ENCODE measurements around the gene NAXE.
"Not testable (repeated sequence)": the region's sequence is repeated elsewhere in the genome, so short reads cannot be mapped to it uniquely, and the experiment has no call there.

The NAXE gene

DNA sequence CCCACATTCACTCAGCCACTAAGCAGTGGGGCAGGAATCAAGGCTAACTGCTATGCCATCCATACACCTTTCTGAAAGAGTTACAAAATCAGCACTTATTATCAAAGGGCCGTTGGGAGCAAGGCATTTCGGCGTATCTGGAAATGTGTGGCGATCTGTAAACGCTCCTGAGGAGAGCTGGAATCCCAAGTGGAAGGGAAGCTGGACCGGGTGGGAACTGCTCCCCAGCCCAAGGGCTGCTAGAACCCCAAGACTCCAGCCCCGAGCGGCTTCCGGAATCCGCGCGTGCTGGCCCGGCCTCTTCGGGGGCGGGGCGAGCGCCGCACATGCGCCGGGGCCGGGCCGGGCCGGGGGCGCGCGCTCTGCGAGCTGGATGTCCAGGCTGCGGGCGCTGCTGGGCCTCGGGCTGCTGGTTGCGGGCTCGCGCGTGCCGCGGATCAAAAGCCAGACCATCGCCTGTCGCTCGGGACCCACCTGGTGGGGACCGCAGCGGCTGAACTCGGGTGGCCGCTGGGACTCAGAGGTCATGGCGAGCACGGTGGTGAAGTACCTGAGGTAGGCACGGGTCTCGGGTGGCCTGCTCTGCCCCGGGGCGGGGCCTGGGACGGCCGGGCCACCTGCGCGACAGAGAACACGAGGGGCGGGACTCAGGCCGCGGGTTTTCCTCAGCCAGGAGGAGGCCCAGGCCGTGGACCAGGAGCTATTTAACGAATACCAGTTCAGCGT, at the start of gene NAXE:
TSS of gene NAXE (plus strand) at position 345 of the 726 bp plus-strand sequence. CDS start at position 374, 29 bp downstream.
- peak; percentile 30 for DNase-seq

DNA sequence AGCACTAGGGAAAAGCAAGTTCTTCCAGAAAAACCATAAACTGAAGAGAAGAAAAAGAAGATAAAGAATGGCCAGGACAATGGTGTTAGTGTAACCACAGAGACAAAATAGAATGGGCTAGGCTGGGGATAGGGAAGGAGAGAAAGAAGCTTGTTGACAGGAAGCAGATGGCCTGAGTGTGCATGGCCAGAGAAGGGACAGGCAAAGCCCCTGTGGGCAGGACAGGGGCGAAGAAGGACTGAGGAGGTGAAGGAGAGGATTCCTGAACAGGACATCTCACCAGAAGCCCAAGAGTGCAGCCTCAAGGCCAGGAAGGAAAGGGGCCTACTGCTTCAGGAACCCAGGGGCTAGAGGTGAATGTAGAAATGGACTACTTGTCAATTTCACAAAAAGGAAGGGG, 48.5 kb upstream of the NAXE start:
- no peak for DNase-seq

DNA sequence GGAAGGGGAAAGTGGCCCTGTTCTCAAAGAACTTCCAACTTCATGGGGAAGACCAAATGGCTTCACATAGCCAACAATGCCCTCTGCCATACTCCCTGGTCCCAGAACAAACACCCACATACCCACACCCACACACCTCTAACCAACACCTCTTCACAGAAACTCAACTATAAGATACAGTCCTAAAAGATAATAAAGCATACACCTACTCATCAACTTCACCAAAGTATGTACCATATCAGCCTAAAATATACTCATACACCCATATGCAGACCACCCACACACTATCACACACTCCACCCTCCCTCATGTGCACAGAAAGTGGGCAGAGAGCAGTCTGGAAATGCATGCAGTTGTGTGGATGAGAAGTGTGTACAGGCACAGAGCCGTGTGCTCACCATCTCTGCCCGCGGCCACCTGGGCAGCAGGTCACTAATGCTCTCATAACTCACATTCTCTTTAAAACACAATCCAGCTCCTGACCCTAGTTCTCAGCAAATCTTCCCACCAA, 46.9 kb upstream of the NAXE start:
- DNase-seq = no peak

DNA sequence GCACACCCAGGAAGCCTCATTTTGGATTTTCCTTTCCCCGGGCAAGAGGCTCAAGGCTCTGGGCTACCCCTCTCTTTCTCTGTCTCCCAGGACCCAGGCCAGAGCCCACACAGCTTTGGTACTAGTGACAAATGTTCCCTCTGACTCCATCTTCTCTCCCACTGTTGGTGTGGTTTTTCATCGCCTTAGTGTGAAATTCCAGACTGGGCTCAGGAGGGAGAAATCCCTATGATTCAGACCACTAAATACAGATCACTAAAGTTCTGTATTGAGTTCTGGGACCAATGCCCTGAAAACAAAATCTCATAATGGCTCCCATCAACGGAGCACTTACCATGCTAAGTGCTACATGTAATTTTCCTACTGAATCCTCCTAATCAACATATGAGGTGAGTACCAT, 45.3 kb upstream of the NAXE start:
- no peak for DNase-seq

DNA sequence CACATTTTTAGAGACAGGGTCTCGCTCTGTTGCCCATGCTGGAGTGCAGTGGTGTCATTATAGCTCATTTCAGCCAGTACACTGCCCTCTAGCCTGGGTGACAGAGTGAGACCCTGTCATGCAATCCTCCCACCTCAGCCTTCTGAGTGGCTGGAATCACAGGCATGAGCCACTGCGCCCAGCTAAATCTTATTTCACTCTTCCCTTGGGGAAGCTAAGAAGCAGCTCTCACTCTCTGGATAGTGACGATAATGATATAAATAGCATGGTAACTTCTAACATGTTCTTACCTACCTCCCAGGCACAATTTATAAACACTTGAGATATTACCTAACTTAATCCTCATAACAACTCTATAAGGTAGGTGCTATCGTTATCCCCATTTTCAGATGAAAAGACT, 44.1 kb upstream of the NAXE start:
- DNase-seq = no peak

DNA sequence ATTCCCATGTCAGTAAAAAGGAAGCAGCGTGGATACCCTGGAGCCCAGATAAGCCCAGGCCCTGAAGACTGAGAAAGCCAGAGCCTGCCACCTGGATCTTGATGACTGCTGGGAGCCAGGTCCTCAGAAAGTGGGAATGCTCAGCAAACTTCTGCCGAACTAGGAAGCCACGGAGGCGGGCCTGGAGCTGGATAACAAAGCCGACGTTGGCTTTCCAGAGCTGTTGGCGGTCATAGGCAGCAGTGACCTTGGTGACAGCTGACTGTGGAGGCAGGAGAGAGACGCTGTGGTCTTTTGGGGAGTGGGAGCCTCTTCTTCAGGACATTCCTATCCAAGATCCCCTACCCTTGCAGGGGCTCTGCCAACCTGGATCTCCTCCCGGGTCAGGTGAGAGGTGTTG, 43.6 kb upstream of the NAXE start:
- DNase-seq = no peak

DNA sequence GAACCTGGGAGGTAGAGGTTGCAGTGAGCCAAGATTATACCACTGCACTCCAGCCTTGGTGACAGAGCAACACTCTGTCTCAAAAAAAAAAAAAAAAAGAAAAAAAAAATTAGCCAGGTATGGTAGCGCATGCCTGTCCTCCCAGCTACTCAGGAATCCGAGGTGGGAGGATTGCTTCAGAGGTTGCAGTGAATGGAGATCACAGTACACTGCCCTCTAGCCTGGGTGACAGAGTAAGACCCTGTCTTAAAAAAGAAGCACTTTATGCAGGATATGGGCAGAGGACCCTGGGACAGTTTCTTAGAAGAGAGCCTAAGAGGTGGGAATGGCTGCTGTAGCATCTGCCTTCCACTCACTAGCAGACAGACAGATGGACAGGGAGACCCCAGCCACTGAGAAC, 42.2 kb upstream of the NAXE start:
- DNase-seq = no peak

DNA sequence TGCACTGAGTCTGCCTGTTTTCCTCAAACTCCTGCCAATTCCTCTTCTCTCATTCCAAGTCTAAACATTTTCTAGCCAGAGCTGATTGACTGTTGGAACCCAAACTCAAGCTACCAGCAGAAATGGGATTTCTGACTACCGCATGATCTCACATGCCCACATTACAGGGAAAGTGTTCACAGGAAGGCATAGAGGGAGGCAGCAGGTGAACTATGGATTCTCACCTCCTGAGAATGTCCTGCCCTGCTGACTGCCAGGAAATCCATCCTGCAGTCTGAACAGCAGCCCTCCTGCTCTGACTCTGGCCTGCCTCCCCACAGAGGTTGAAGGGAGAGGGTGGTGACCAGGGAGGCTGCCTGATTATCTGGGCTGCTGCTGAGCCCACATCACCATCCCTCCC, 41.7 kb upstream of the NAXE start:
- DNase-seq = no peak

DNA sequence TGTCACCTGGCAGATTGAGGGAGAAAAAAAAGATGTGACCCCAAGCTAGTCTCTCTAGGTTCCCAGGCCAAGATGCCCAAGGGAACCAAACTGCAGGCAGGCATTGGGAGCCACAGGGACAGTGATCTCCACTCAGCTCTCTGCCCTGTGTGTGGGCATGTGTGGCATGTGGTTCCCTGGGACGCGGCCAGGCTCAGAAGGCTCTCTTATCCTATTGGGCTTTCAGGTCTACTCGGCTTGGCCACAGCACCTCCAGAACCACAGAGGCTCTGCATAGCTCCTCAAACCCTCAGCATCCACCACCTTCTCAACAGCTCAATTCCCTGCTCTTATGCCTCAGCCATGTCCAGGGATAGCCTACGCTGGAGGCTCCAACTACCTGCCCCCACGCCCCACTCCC, 41.2 kb upstream of the NAXE start:
- no peak for DNase-seq

DNA sequence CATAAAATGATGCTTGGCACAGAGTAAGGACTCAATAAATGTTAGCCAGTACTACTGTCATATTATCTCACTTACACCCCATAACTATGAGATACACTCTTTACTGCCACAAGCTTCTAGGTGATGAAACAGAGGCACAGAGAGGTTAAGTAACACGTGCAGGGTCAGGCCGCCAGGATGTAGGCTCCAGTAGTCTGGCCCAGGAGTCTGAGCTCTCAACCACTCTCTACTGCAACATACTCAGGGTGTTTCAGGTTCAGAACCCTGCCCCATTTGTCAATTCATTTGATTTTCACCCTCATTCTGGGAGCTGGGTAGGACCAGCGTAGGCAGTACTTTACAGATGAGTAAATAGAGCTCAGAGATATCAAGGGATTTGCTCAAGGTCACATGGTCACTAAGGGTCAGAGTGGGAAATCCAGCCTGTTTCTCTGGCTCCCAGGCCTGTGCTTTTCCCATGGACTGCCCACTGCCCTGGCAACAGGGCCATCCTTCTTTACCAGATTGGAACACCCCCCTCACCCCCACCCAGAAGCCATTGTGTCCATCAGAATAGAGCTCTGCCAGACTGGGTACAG, 40.4 kb upstream of the NAXE start:
- no peak for DNase-seq

DNA sequence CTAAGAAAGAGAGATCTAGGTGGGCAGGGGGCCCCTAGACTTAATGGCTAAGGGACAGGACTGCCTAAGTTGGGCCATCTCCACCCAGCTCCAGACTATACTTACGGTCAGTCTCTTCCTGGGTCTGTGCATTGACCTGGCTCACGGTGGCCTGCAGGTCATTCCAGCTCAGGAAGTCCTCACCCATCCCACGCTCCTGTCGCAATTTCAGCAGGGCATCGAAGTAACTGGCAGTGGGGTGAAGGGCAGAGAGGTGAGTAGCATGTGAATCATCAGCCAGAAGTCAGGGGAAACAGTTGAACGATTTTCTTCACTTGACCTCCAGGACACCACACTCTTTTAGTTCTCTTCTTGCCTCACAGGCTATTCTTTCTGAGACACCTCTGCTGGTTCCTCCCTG, 39.7 kb upstream of the NAXE start:
- DNase-seq = no peak

DNA sequence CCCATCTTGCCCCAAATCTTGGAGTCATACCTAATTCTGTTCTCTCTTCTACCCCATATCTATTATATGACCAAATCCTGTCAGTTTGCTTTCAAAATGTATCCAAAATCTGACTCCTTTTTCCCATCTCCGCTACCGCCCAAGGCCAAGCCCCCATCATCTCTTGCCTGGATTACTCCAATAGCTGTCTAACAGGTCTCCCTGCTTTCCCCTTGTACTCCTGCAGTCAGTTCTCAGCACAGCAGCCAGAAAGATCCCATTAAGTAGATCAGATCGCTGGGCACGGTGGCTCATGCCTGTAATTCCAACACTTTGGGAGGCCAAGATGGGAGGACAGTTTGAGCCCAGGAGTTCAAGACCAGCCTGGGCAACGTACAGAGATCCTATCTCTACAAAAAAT, 39.1 kb upstream of the NAXE start:
- no peak for DNase-seq

DNA sequence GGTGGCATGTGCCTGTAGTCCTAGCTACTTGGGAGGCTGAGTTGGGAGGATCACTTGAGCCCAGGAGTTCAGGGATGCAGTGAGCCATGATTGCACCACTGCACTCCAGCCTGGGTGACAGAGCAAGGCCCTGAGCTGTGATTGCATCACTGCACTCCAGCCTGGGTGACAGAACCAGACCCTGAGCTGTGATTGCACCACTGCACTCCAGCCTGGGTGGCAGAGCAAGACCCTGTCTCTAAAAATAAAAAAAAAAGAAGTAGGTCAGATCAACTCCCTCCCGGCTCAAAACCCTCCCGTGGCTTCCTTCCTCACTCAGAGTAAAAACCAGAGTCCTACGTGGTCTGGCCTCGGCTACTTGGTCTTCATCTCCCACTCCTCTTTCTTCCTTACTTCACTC, 38.6 kb upstream of the NAXE start:
- DNase-seq = not testable (repeated sequence)

DNA sequence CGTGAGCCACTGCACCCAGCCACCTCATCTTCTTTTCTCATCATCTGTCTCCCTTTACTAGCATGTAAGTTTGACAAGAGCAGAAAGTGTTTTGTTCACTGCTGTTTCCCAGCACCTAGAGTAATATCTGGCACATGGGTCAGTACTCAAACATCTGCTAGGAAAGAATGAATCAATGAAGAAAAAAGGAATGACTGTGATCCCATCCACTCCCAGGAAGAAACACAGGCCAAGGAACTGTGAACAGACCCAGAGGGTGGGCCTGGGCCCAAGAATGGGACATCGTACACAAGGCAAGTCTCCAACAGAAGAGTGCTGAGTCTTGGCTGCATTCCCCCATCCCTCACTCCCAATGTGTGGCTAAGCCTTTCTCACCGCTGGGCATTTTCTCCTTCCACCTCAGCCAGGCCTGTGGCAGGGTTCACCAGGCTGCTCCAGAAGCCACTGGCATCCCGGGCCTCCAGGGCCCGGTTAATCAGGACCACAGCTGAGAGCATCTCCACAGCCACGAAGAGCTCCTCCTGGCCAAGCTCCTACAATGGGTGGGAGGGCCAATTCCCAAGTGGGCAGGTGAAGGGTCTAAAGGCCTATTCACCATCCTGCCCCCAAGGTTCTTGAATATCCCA, 37.6 kb upstream of the NAXE start:
- no peak for DNase-seq

DNA sequence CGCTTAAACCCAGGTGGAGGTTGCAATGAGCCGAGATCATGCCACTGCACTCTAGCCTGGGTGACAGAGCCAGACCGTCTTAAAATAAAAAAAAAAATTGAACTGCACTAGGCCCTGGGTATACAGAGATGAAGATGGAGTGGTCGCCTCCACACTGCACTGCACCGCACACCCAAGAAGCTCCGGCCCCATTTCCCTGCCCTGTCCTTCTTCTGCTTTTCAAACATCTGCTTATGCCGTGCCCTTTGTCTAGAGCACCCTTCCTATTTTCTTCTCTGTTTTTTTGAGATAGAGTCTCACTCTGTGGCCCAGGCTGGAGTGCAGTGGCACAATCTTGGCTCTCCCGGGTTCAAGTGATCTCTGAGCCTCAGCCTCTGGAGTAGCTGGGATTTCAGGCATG, 36.6 kb upstream of the NAXE start:
- DNase-seq = no peak

DNA sequence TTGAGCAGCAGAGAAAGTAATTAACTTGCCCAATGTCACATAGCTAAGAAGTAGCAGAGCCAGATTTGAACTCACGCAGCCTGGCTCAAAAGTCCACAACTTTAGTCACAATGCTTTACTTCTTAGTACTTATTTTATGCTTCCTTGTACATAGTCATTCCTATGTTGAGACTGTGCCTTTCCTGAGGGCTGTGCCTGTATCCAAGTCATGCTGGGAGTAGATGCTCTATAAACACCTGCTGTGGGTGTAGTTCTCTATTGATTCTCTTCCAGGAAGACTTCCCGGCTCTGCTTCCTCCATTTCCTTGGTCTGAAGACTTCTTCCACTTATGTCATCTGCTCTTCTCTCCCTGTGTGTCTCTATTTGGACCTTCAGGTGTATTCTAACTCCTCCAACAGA, 35.9 kb upstream of the NAXE start:
- no peak for DNase-seq

DNA sequence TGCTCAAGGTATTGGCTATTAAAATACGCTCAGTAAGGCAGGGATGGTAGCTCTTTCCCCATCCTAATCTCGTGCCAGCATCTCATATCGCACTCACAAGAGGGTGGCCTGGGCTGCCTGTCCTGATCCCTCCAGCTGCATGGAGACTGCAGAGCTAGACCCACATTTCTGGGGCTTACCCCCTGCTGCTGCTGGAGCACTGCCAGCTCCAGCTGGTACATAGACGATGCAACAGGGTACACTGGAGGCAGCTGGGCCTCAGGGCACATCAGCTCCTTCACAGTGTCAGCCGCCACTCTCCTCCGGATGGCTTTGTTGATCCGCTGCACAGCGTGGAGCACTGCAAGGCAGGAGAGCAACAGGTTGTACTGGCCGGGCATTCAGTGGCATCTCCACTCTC, 35.2 kb upstream of the NAXE start:
- no peak for DNase-seq

DNA sequence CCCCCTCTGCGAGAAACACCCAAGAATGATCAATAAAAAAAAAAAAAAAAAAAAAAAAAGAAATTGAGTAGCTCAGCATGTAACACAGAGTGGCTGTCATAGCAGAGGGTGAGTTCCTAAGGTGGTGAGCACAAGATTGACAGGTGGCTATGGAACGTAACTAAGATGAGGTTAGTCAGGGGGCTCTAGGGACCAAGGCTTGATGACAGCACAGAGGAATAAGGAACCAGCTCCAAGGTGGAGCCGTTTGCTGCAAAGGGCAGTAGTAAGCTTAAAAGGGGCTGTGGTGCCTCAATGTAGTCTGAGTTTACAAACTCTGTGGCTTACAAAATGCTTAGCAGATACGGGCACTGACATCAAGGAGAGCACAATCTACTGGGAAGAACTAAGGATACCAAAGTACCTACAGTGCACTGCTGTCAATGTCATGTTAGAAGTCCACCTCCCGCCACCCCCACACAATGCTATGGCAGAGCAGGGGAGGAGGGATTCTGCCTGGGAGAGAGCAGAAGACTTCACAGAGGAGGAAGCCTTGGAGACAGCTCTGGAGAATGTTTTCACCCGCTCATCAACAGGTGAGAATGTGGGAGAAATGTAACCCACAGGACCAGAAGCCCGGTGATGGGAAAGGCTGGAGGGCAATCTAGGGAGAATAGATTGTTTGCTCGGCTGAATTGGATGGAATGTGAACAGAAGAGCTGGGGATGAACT, 32.3 kb upstream of the NAXE start:
- DNase-seq = no peak

DNA sequence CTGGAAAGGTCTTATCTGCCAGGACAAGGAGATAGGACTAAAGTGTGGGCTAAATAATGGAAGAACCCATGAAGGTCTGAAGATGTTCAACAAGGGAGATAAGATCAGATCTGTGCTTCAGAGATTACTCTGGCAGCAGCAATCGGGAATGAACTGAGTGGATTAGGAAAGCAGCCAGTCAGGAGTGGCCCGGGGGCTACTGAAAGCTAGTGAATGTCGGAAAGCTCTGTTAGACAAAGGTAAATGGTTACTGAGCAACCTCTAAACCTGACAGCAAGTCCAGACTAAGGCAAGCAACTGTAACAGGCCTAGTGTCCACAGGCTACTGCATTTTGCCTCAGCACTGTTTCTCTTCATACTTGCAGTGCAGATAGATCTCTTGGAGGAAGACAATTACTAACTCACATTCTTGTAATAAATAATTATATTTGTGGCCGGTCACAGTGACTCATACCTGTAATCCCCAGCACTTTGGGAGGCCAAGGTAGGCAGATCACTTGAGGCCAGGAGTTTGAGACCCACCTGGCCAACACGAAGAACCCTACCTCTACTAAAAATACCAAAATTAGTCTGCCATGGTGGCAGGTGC, 31.7 kb upstream of the NAXE start:
- no peak for DNase-seq

DNA sequence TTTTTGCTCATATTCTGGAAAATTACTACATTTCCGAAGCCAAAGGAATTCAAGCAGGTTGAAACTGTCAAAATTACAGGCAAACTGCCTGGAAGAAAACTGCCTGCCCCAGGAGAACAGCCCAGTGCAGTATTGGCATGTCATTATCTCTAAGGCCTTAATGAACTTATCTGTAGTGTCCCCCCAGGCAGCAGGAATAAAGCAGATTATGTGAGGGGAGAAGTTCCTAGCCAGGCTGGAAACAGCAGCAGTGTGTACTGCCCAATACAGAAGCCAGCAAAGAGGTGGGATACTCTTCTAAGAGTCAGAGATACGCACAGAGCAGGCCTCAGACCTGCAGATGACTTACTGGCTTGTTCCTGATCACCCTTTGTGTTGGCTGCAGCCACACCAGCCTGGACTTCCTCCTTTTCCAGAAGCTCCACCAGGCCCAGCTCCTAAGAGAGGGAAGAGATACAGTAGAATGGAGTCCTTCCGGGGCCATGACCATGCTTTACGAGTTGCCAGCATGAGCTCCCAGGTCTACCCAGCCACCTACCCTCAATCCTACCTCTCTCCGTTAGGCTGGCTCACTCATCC, 30.9 kb upstream of the NAXE start:
- DNase-seq = no peak

DNA sequence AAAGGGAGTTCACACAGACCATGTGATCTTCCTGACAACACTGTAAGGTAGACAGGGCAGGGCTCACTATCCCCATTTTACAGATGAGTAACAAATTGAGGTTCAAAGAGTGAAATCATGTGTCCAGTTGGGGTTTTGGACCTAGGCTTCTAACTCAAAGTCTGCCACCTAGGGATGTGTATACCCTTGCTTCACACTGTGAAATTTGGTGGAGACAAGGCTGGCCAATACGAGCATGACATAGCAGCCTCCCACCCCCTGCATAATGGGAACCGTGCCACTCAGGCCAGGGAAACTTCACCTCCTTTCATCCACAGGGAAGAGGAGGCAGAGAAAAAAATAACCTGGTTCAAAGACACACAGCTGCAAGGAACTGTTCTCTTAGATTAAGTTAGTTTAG, 26.1 kb upstream of the NAXE start:
- DNase-seq = no peak

DNA sequence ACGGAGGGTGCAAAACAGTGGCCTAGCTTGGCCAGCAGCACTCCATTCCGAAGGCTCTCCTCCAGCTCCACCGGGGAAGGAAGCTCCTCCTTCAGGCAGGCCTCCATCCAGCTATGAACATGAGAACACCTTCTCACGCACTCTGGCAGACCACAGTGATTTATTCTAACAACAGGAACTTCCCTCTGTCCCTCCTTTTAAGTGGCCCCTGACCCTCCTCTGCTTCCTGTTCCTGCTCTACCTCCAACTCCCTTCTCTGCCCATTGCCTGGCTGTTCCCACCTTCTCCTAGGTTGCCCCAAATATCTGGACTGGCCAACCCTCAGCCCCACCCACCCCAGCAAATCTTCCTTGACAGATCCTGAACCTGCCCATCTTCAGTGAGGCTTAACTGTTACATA, 25.1 kb upstream of the NAXE start:
- no peak for DNase-seq

DNA sequence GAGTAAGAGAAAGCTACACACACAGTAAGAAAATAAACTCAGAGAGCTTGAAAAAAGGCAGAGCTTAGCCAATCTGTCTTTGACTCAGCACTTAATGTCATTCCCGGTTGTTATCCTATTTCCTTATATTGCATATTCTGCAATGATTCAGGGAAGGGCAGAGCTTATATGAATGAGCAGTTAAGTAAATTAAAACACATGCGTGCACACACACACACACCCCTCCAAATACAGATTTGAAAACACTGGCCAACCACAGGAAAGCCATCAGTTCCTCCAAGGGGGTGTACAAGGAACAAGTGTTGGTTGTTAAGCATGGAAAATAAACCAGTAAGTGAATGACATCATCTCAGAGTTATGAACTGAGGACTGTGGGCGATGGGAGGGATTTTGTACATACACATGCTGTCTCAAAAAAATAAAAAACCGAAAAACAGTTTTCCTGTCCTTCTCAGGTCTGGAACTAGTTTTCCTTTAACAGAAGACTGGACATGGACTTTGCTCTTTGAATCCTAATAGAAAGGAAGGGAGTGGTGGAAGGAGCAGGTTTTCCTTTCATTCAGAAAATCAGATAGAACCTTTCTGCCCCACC, 20.2 kb upstream of the NAXE start:
- no peak for DNase-seq

Data from NCI-H446 treated with DMSO at 0.1 percent for 48 hours (cell line).